MM.1S (cell line): ENCODE results near the gene ZBTB43.

ENCODE experiments used
- CTCF ChIP-seq: fragments of 300-600 bp; sonication (generic); IDR thresholded peaks from 2 replicates; pipeline ENCODE4 v1.5.1; 2016; ENCODE audit warnings: antibody characterized with exemption, low read length, mixed read lengths
- EZH2phosphoT487 ChIP-seq: fragments of 300-600 bp; sonication (generic); IDR thresholded peaks from 2 replicates; pipeline ENCODE4 v1.6.1; 2018; ENCODE audit warnings: antibody characterized with exemption, low read length

GRCh38 chr9:126755317-126755875, 49.4 kb upstream of the ZBTB43 start:
- TF ChIP-seq CTCF = no peak
- TF ChIP-seq EZH2phosphoT487 = no peak
